IMR-90 (cell line): ENCODE data around the gene SH3RF1. TPM values are rescaled to one million over a fixed set of nuclear protein-coding genes. Genes with fewer than 3 reads are reported as not detected.

ENCODE experiments used
- ATAC-seq: fragments of 200-7000 bp; cut with Tn5 transposase; 2 replicates; pipeline ENCODE4 v1.9.1; 2020; ENCODE audit warnings: low read depth, mild to moderate bottlenecking, moderate library complexity
- BruUV-seq: library from RNA; stranded (reverse); fragments of 400-500 nt; replicated peaks from 2 replicates; lab custom pipeline; 2021; lab: Mats Ljungman, UMichigan
- CTCF ChIA-PET: fragments of 300-600 bp; formaldehyde crosslinking; extraction: SDS; loops from one replicate; lab custom pipeline; 2021; ENCODE audit warnings: antibody characterized with exemption; lab: Yijun Ruan, JAX
- POLR2A ChIA-PET: fragments of 300-600 bp; sonication (Branson Sonifier 250); formaldehyde crosslinking; loops from one replicate; lab custom pipeline; 2022; ENCODE audit warnings: antibody characterized with exemption; ENCODE audit not compliant: unreplicated experiment; lab: Charles Lee
- DNase-seq: peaks from one replicate; pipeline ENCODE4 v3.0.0; 2013
- H2AFZ ChIP-seq: replicated peaks from 2 replicates; pipeline ENCODE3; 2013; ENCODE audit warnings: low read length, mild to moderate bottlenecking; ENCODE audit not compliant: poor library complexity
- H2AK5ac ChIP-seq: 2 replicates; pipeline ENCODE4 v1.6.1; 2013; ENCODE audit warnings: low read depth, low read length, inconsistent platforms
- H2AK9ac ChIP-seq: replicated peaks from 2 replicates; pipeline ENCODE3; 2013; ENCODE audit warnings: mild to moderate bottlenecking, low read depth, low read length, moderate library complexity; ENCODE audit not compliant: poor library complexity
- H2BK120ac ChIP-seq: 2 replicates; pipeline ENCODE4 v1.6.1; 2013; ENCODE audit warnings: low read depth, low read length, inconsistent platforms
- H2BK15ac ChIP-seq: 3 replicates; pipeline ENCODE4 v1.6.1; 2013; ENCODE audit warnings: low read depth, low read length, inconsistent platforms
- H2BK20ac ChIP-seq: 2 replicates; pipeline ENCODE4 v1.6.1; 2013; ENCODE audit warnings: low read depth, mild to moderate bottlenecking, inconsistent platforms, low read length, moderate library complexity
- H2BK5ac ChIP-seq: 2 replicates; pipeline ENCODE4 v1.6.1; 2013; ENCODE audit warnings: mild to moderate bottlenecking, low read depth, low read length, inconsistent platforms; ENCODE audit not compliant: poor library complexity, severe bottlenecking
- H3K14ac ChIP-seq: replicated peaks from 2 replicates; pipeline ENCODE4 v1.6.1; 2013; ENCODE audit warnings: low read depth, low read length, inconsistent platforms
- H3K18ac ChIP-seq: 2 replicates; pipeline ENCODE4 v1.6.1; 2013; ENCODE audit warnings: low read depth, low read length, control low read depth
- H3K23ac ChIP-seq: 2 replicates; pipeline ENCODE4 v1.6.1; 2013; ENCODE audit warnings: low read depth, low read length, inconsistent platforms
- H3K27ac ChIP-seq: 2 replicates; pipeline ENCODE4 v1.5.1; 2013; ENCODE audit warnings: mild to moderate bottlenecking, control low read depth, low read length; ENCODE audit not compliant: insufficient read depth
- H3K27me3 ChIP-seq: 2 replicates; pipeline ENCODE4 v1.6.1; 2013; ENCODE audit warnings: low read length; ENCODE audit not compliant: control insufficient read depth, insufficient read depth
- H3K36me3 ChIP-seq: 2 replicates; pipeline ENCODE4 v1.6.1; 2013; ENCODE audit warnings: low read length, mixed read lengths; ENCODE audit not compliant: control insufficient read depth, insufficient read depth
- H3K4ac ChIP-seq: 2 replicates; pipeline ENCODE4 v1.6.1; 2013; ENCODE audit warnings: low read depth, low read length, inconsistent platforms
- H3K4me1 ChIP-seq: 2 replicates; pipeline ENCODE4 v1.6.1; 2013; ENCODE audit warnings: low read length, mixed read lengths; ENCODE audit not compliant: control insufficient read depth, insufficient read depth
- H3K4me2 ChIP-seq: 2 replicates; pipeline ENCODE4 v1.6.1; 2013; ENCODE audit warnings: low read depth, mild to moderate bottlenecking, control low read depth, low read length, moderate library complexity
- H3K4me3 ChIP-seq: 2 replicates; pipeline ENCODE4 v1.5.1; 2013; ENCODE audit warnings: low read depth, mild to moderate bottlenecking, control low read depth, low read length, moderate library complexity; ENCODE audit not compliant: insufficient read depth
- H3K56ac ChIP-seq: 2 replicates; pipeline ENCODE4 v1.6.1; 2013; ENCODE audit warnings: low read length, inconsistent platforms; ENCODE audit not compliant: insufficient read depth; ENCODE audit errors: extremely low read depth
- H3K79me1 ChIP-seq, 2 experiments: 2 replicates each; pipeline ENCODE4 v1.6.1; 2013; ENCODE audit warnings: low read length in 2 of 2, inconsistent platforms in 1 of 2, low read depth in 1 of 2
- H3K9ac ChIP-seq: 2 replicates; pipeline ENCODE4 v1.6.1; 2013; ENCODE audit warnings: low read depth, low read length, control low read depth
- H3K9me1 ChIP-seq: 2 replicates; pipeline ENCODE4 v1.6.1; 2013; ENCODE audit warnings: low read length, inconsistent platforms; ENCODE audit not compliant: insufficient read depth
- H3K9me3 ChIP-seq: 2 replicates; pipeline ENCODE4 v1.6.1; 2013; ENCODE audit warnings: low read length; ENCODE audit not compliant: control insufficient read depth, insufficient read depth
- H4K20me1 ChIP-seq: 2 replicates; pipeline ENCODE4 v1.6.1; 2013; ENCODE audit warnings: low read length, inconsistent platforms; ENCODE audit not compliant: insufficient read depth
- H4K5ac ChIP-seq: 2 replicates; pipeline ENCODE4 v1.6.1; 2013; ENCODE audit warnings: mild to moderate bottlenecking, low read depth, low read length, control low read depth
- H4K8ac ChIP-seq, 2 experiments: 2 replicates each; pipeline ENCODE4 v1.6.1; 2013; ENCODE audit warnings: low read depth in 2 of 2, low read length in 2 of 2, control low read depth in 1 of 2, inconsistent platforms in 1 of 2
- H4K91ac ChIP-seq: 2 replicates; pipeline ENCODE4 v1.6.1; 2013; ENCODE audit warnings: low read depth, low read length, inconsistent platforms; ENCODE audit not compliant: insufficient read depth
- CEBPB ChIP-seq: IDR thresholded peaks from 2 replicates; pipeline ENCODE4 v1.6.1; 2012; ENCODE audit warnings: low read depth, low read length, improper control_type of control experiment
- CHD1 ChIP-seq: IDR thresholded peaks from 2 replicates; pipeline ENCODE4 v1.6.1; 2012; ENCODE audit warnings: low read depth, low read length, improper control_type of control experiment
- CTCF ChIP-seq: conservative IDR thresholded peaks from 2 replicates; pipeline ENCODE4 v1.5.1; 2012; ENCODE audit warnings: mild to moderate bottlenecking, low read depth, low read length, improper control_type of control experiment
- MAFK ChIP-seq: IDR thresholded peaks from 2 replicates; pipeline ENCODE4 v1.6.1; 2012; ENCODE audit warnings: low read depth, low read length, improper control_type of control experiment
- MAZ ChIP-seq: IDR thresholded peaks from 2 replicates; pipeline ENCODE4 v1.6.1; 2012; ENCODE audit warnings: low read depth, mild to moderate bottlenecking, low read length, improper control_type of control experiment, moderate library complexity, borderline replicate concordance
- MXI1 ChIP-seq: IDR thresholded peaks from 2 replicates; pipeline ENCODE4 v1.6.1; 2012; ENCODE audit warnings: low read depth, mild to moderate bottlenecking, low read length, moderate library complexity, borderline replicate concordance
- RAD21 ChIP-seq: IDR thresholded peaks from 2 replicates; pipeline ENCODE4 v1.6.1; 2012; ENCODE audit warnings: low read length, improper control_type of control experiment
- RCOR1 ChIP-seq: IDR thresholded peaks from 2 replicates; pipeline ENCODE4 v1.6.1; 2012; ENCODE audit warnings: mild to moderate bottlenecking, low read length, improper control_type of control experiment; ENCODE audit not compliant: insufficient replicate concordance
- RFX5 ChIP-seq: IDR thresholded peaks from 2 replicates; pipeline ENCODE4 v1.8.0; 2012; ENCODE audit warnings: low read depth, mild to moderate bottlenecking, low read length, moderate library complexity
- USF2 ChIP-seq: fragments of 150-350 bp; IDR thresholded peaks from 2 replicates; pipeline ENCODE4 v1.6.1; 2017; ENCODE audit warnings: mild to moderate bottlenecking, antibody characterized with exemption, low read length, low read depth
- WGBS, 2 experiments: methylation state at CpG; one replicate each; pipeline versions ENCODE4 v1.1.5 to v1.1.7; 2013; ENCODE audit warnings: missing lambda C conversion rate in 2 of 2; ENCODE audit not compliant: insufficient read length in 1 of 2; ENCODE audit errors: extremely low coverage in 2 of 2; 5-methylcytosine and 5-hydroxymethylcytosine counted together
- dilution Hi-C: fragments of 300-500 bp; cut with HindIII; formaldehyde crosslinking; loops from one replicate; pipeline ENCODE4 v1.14.3; 2018; ENCODE audit warnings: low sequenced_read_pairs; ENCODE audit not compliant: unreplicated experiment
- in situ Hi-C: fragments of 300-500 bp; cut with MboI; formaldehyde crosslinking; loops from 3 replicates; pipeline ENCODE4 v1.14.3; 2019; ENCODE audit warnings: low sequenced_read_pairs, inconsistent platforms, mixed read lengths
- intact Hi-C: fragments of 100-400 bp; cut with micrococcal nuclease; formaldehyde crosslinking; loops from 2 replicates; pipeline ENCODE4 v1.10.0; 2022
- polyA plus RNA-seq, 3 experiments: library from polyadenylated mRNA; depleted of rRNA; stranded (reverse); fragments of >200 nt; gene quantifications; 2 replicates each; pipeline ENCODE4 v1.2.3, GENCODE V29; 2012; ENCODE audit warnings: low replicate concordance in 1 of 3
- total RNA-seq: library from RNA; depleted of rRNA; stranded (reverse); fragments of >200 nt; gene quantifications from 2 replicates; pipeline ENCODE4 v1.2.3, GENCODE V29; 2012

The SH3RF1 gene
- total and polyA plus RNA-seq, 2 of the 4 experiments (the other 2 are of a cell fraction) = 22.0 to 29.8 TPM

GRCh38 chr4:169175476-169175875 lies 95.3 kb downstream of the SH3RF1 start:
- no peak overlapping the region for H2BK15ac ChIP-seq
- H2AK5ac ChIP-seq = no peak overlapping the region
- POLR2A ChIA-PET = no interaction called here
- CTCF ChIA-PET = no interaction called here
- no peaks in the 10 kb centered on the region for H3K27me3 ChIP-seq
- no peak for DNase-seq
- no peak overlapping the region for H2BK120ac ChIP-seq
- in situ Hi-C loops = no loop called here
- H4K20me1 ChIP-seq = peaks cover 54% of the 10 kb centered on the region
- H3K9me1 ChIP-seq = peaks cover 16% of the 10 kb centered on the region
- H3K4ac ChIP-seq = no peak overlapping the region
- H2AK9ac ChIP-seq = no peak overlapping the region
- H3K9me3 ChIP-seq = no peaks in the 10 kb centered on the region
- intact Hi-C loops = no loop called here
- no peak overlapping the region for H3K56ac ChIP-seq
- peaks cover 15% of the 10 kb centered on the region for H3K4me1 ChIP-seq
- H2AFZ ChIP-seq = no peak overlapping the region
- H3K36me3 ChIP-seq = no peaks in the 10 kb centered on the region; the same call in 1 of the 2 replicates
- H3K4me2 ChIP-seq = no peak overlapping the region
- TF ChIP-seq MAZ (no peak), RFX5 (no peak), MAFK (no peak), MXI1 (no peak), CHD1 (no peak), RCOR1 (no peak), RAD21 (no peak), USF2 (no peak), CTCF (no peak), CEBPB (no peak)
- H3K14ac ChIP-seq = no peak overlapping the region
- ATAC-seq = no peak
- BruUV-seq = no TSS peak
- no peak overlapping the region for H2BK20ac ChIP-seq
- H3K18ac ChIP-seq = no peak overlapping the region
- no peak overlapping the region; the same call in 1 of the 2 replicates for H3K23ac ChIP-seq
- H3K9ac ChIP-seq = no peak overlapping the region
- dilution Hi-C loops = no loop called here
- no peak overlapping the region for H4K8ac ChIP-seq
- no peak overlapping the region for H4K5ac ChIP-seq
- H3K27ac ChIP-seq = no peak overlapping the region
- WGBS, 2 experiments = 77% methylated on average over 2 of the region's 3 CpGs; no CpG with 5 or more reads in 1 of the 2 experiments
- H3K79me1 ChIP-seq = peaks cover 29 to 84% of the 10 kb centered on the region in 2 experiments
- H4K91ac ChIP-seq = no peak overlapping the region
- H2BK5ac ChIP-seq = no peak overlapping the region
- H3K4me3 ChIP-seq = no peak overlapping the region
